BE2C (cell line): ENCODE data around the gene ERI3.

Experiments used
- DNase-seq: peaks from one replicate; pipeline ENCODE4 v3.0.0-alpha.2; 2020
- H3K27me3 ChIP-seq: fragments of 250-450 bp; sonication (Bioruptor Pico); 2 replicates; pipeline ENCODE4 v1.5.1; 2020; ENCODE audit warnings: mild to moderate bottlenecking
- H3K36me3 ChIP-seq: fragments of 250-450 bp; sonication (Bioruptor Pico); 2 replicates; pipeline ENCODE4 v1.5.1; 2020; ENCODE audit warnings: mild to moderate bottlenecking
- H3K4me1 ChIP-seq: fragments of 250-450 bp; sonication (Bioruptor Pico); 2 replicates; pipeline ENCODE4 v1.5.1; 2020
- H3K4me3 ChIP-seq: 2 replicates; pipeline ENCODE4 v1.5.1; 2011; ENCODE audit warnings: low read depth, low read length
- H3K9me3 ChIP-seq: fragments of 250-450 bp; sonication (Bioruptor Pico); 2 replicates; pipeline ENCODE4 v1.5.1; 2020
- TF ChIP-seq, protein P1 (sequence below): IDR thresholded peaks from 2 replicates; pipeline ENCODE4 v1.5.1; 2012; ENCODE audit warnings: mild to moderate bottlenecking, low read depth, low read length

The ERI3 gene

DNA sequence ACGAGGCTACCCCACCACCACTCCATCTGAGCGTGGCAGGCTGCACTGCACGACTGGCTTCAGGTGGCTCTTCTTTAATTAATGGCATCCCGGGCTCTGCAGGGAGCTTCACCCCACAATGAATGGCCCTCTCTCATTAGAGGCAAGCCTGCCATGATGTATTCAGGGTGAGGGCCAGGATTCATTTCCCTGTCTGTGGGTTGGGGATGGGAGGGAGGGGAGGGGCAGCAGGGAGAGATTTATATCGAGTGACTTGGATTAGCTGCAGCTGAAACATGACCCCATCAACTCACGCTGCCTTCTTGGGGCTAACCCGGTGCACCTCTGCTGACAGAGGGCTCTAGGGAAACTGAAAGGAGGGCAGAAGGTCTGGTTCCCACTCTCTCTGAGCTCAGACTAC lies 54.2 kb downstream of the ERI3 start:
- no peak for DNase-seq
- Histone ChIP-seq H3K36me3 (no peaks in the 10 kb centered on the region), H3K27me3 (no peaks in the 10 kb centered on the region), H3K4me1 (no peaks in the 10 kb centered on the region), H3K9me3 (no peaks in the 10 kb centered on the region), H3K4me3 (no peak overlapping the region)
- TF ChIP-seq, protein P1, sequence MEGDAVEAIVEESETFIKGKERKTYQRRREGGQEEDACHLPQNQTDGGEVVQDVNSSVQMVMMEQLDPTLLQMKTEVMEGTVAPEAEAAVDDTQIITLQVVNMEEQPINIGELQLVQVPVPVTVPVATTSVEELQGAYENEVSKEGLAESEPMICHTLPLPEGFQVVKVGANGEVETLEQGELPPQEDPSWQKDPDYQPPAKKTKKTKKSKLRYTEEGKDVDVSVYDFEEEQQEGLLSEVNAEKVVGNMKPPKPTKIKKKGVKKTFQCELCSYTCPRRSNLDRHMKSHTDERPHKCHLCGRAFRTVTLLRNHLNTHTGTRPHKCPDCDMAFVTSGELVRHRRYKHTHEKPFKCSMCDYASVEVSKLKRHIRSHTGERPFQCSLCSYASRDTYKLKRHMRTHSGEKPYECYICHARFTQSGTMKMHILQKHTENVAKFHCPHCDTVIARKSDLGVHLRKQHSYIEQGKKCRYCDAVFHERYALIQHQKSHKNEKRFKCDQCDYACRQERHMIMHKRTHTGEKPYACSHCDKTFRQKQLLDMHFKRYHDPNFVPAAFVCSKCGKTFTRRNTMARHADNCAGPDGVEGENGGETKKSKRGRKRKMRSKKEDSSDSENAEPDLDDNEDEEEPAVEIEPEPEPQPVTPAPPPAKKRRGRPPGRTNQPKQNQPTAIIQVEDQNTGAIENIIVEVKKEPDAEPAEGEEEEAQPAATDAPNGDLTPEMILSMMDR = no peak

DNA sequence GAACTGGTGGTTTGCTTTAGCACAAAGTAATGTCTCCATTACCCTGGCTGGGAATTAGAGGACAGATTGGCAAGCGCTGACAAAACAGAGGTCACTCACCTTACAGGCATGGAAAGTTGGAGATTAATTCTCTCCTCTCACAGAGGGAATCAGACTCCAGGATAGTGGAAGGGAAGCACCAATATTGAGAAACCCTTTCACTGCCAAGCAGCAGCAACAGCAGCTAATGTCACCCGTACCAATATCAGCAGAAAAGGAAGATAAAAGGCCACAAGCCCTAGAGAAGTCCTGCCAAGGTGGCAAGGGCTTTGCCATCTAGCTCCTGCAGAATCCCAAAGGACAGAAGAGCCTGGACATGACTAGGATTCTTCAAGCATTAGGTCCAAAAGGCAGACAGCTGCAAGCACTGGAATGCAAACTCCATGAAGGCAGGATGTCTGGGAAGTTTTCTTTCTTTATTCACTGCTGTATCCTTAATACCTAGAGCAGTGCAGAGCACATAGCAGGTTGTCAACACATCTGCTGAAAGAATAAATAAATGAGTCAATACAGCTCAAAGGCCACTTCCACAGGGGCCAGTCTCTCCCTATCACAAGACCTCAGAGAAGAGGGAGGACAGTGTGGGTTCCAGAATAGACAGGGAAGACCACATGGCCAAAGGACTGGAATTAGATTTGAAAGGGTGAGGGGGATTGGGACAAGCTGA lies 57.2 kb downstream of the ERI3 start:
- no peak for DNase-seq
- no peak overlapping the region for H3K4me3 ChIP-seq
- H3K36me3 ChIP-seq = no peaks in the 10 kb centered on the region
- TF ChIP-seq, protein P1 = no peak
- H3K9me3 ChIP-seq = no peaks in the 10 kb centered on the region
- no peaks in the 10 kb centered on the region for H3K4me1 ChIP-seq
- H3K27me3 ChIP-seq = no peaks in the 10 kb centered on the region

DNA sequence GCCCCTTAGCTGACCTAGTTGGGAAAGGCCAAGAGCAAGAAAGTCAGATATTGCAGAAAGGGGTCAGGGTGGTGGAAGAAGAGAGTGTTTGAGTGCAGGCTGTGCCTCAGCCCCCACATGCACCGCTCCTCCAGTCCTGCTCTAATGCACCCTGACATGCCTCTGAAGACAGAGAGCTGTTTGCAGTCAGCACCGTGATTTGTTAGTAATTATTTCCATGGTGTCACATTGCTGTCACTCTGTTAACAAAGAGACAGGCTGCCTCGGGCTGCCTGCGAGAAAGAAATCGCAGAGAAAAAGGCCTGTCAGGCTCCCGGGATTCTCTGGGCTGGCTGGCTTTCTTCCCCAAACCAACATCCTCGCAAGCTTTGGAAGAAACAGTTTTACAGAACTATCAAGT lies 58.3 kb downstream of the ERI3 start:
- no peaks in the 10 kb centered on the region for H3K27me3 ChIP-seq
- H3K4me1 ChIP-seq = no peaks in the 10 kb centered on the region
- H3K9me3 ChIP-seq = no peaks in the 10 kb centered on the region
- no peak overlapping the region for H3K4me3 ChIP-seq
- TF ChIP-seq, protein P1 = no peak
- no peak for DNase-seq
- no peaks in the 10 kb centered on the region for H3K36me3 ChIP-seq

DNA sequence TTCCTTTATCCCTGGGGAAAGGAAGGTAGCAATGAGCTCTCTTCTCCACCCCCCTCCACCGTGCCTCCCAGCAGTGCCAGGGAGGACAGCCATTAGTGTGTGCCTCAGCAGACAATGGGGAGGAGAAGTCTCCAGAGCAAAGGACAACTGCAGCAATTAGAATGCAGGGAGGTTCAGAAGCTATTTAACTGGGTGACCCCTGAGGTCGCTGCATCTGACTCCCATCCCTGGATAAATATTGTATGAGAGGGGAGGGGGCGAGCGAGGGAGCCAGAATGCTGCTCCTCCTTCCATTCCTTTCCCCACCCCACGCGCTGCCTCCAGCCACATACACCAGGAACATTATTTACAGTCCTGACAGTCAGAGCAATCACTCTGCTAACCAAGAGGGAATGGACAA lies 59.0 kb downstream of the ERI3 start:
- no peaks in the 10 kb centered on the region for H3K36me3 ChIP-seq
- H3K4me3 ChIP-seq = no peak overlapping the region
- H3K4me1 ChIP-seq = no peaks in the 10 kb centered on the region
- H3K27me3 ChIP-seq = no peaks in the 10 kb centered on the region
- TF ChIP-seq, protein P1 = no peak
- no peaks in the 10 kb centered on the region for H3K9me3 ChIP-seq
- DNase-seq = no peak

DNA sequence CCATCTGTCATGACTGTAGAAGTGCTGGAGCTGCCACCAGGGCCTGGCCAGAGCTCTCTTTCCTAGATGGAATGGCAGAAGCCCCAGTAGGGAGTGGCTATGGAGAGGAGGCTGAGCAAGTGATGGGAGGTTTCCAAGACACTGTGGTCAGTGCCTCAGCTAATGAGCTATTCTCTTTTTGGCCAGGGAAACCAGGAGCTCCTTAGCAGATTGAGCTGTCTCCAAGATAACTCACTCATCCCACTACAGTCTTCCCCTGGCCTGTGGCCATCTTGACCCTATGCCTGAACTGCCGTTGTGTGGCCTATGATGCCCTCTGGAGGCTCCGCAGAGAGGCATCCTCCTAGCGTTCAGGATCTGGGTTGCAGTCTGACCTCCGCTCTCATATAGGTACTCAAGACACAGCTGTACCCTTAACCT lies 60.5 kb downstream of the ERI3 start:
- H3K4me3 ChIP-seq = no peak overlapping the region
- TF ChIP-seq, protein P1 = peak; percentile 51
- no peaks in the 10 kb centered on the region for H3K4me1 ChIP-seq
- no peaks in the 10 kb centered on the region for H3K27me3 ChIP-seq
- H3K9me3 ChIP-seq = no peaks in the 10 kb centered on the region
- peak; percentile 23 for DNase-seq
- H3K36me3 ChIP-seq = no peaks in the 10 kb centered on the region

DNA sequence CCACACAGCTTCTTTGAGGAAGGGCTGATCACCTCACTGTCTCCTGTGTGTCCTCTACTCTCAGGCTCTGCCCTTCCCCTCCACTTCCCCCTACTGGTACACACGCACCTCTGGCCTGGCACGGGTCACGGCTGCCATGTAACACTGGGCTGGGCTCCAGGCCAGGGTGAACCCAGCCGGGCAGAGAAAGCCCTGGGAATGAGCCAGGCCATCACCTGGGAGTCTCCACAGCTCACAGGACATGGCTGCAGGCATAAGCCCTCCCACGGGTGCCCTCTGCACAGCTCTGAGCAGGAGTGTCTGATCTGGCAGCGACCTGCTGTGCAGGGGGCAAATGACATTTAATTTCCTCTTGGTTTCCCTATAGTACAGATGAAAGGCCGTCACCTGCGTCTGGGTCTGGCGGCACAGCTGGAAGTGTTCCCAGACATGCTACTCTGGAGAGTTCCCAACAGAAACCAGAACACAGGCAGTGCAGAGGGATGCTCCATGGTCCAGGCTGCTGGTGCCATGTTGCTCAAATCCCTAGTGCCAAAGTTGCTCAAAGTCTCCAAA lies 61.2 kb downstream of the ERI3 start:
- no peak overlapping the region for H3K4me3 ChIP-seq
- H3K27me3 ChIP-seq = no peaks in the 10 kb centered on the region
- H3K36me3 ChIP-seq = no peaks in the 10 kb centered on the region
- DNase-seq = peak; percentile 47
- H3K9me3 ChIP-seq = no peaks in the 10 kb centered on the region
- no peaks in the 10 kb centered on the region for H3K4me1 ChIP-seq
- TF ChIP-seq, protein P1 = peak; percentile 17; the same call in 1 of the 2 replicates
